ENCODE measurements around the gene STIM2. TPM values are rescaled to one million over a fixed set of nuclear protein-coding genes. Genes with fewer than 3 reads are reported as not detected.

The STIM2 gene
- total and polyA plus RNA-seq, 2 donors, result 14.9 to 34.9 TPM

GRCh38 chr4:26911254-26911653 is 50.6 kb downstream of the STIM2 start:
- H3K4me3 ChIP-seq (ENCODE audit: low read depth, low read length), result no peak overlapping the region
- no peak for DNase-seq (ENCODE audit: extremely low spot score)
- no peaks in the 10 kb centered on the region for H3K4me1 ChIP-seq (ENCODE audit: insufficient read depth)
- no peaks in the 10 kb centered on the region for H3K36me3 ChIP-seq (ENCODE audit: insufficient read depth)
- no peak overlapping the region for H3K27ac ChIP-seq (ENCODE audit: low read depth)

- 89% methylated on average over 6 of the region's 6 CpGs for WGBS
Observed at GRCh38 chr4:26912069-26912468, 51.4 kb downstream of the STIM2 start.

GRCh38 chr4:26912810-26913209 is 52.2 kb downstream of the STIM2 start:
- Histone ChIP-seq H3K4me3 (ENCODE audit: low read depth, low read length) (no peak overlapping the region), H3K27ac (ENCODE audit: low read depth) (no peak overlapping the region), H3K4me1 (ENCODE audit: insufficient read depth) (no peaks in the 10 kb centered on the region), H3K36me3 (ENCODE audit: insufficient read depth) (no peaks in the 10 kb centered on the region)
- no peak for DNase-seq (ENCODE audit: extremely low spot score)
- 81% methylated on average over 3 of the region's 3 CpGs for WGBS

More at GRCh38 chr4:26912069-26912468, 51.4 kb downstream of the STIM2 start:
- DNase-seq (ENCODE audit: extremely low spot score), result no peak
- H3K4me3 ChIP-seq (ENCODE audit: low read depth, low read length), result no peak overlapping the region
- H3K4me1 ChIP-seq (ENCODE audit: insufficient read depth), result no peaks in the 10 kb centered on the region
- no peak overlapping the region for H3K27ac ChIP-seq (ENCODE audit: low read depth)
- no peaks in the 10 kb centered on the region for H3K36me3 ChIP-seq (ENCODE audit: insufficient read depth)

GRCh38 chr4:26916195-26916594 is 55.6 kb downstream of the STIM2 start:
- H3K27ac ChIP-seq (ENCODE audit: low read depth), result no peak overlapping the region
- no peak overlapping the region for H3K4me3 ChIP-seq (ENCODE audit: low read depth, low read length)
- peaks cover 2% of the 10 kb centered on the region for H3K36me3 ChIP-seq (ENCODE audit: insufficient read depth)
- WGBS, result 2% methylated on average over 1 of the region's 1 CpG
- H3K4me1 ChIP-seq (ENCODE audit: insufficient read depth), result no peaks in the 10 kb centered on the region
- DNase-seq (ENCODE audit: extremely low spot score), result no peak

- Histone ChIP-seq H3K27ac (ENCODE audit: low read depth) (no peak overlapping the region), H3K4me1 (ENCODE audit: insufficient read depth) (peaks cover 2% of the 10 kb centered on the region), H3K4me3 (ENCODE audit: low read depth, low read length) (no peak overlapping the region), H3K36me3 (ENCODE audit: insufficient read depth) (no peaks in the 10 kb centered on the region)
- 91% methylated on average over 4 of the region's 4 CpGs for WGBS
- DNase-seq (ENCODE audit: extremely low spot score), result no peak
Observed at GRCh38 chr4:26930964-26931363, 70.3 kb downstream of the STIM2 start.

- 95% methylated on average over 1 of the region's 1 CpG for WGBS
- Histone ChIP-seq H3K4me3 (ENCODE audit: low read depth, low read length) (no peak overlapping the region), H3K27ac (ENCODE audit: low read depth) (no peak overlapping the region), H3K4me1 (ENCODE audit: insufficient read depth) (peaks cover 2% of the 10 kb centered on the region), H3K36me3 (ENCODE audit: insufficient read depth) (no peaks in the 10 kb centered on the region)
- DNase-seq (ENCODE audit: extremely low spot score), result no peak
Observed at GRCh38 chr4:26931451-26931850, 70.8 kb downstream of the STIM2 start.

- peaks cover 4% of the 10 kb centered on the region for H3K4me1 ChIP-seq (ENCODE audit: insufficient read depth)
- no peak overlapping the region for H3K4me3 ChIP-seq (ENCODE audit: low read depth, low read length)
- WGBS, result 80% methylated on average over 3 of the region's 3 CpGs
- no peak for DNase-seq (ENCODE audit: extremely low spot score)
- no peaks in the 10 kb centered on the region for H3K36me3 ChIP-seq (ENCODE audit: insufficient read depth)
- H3K27ac ChIP-seq (ENCODE audit: low read depth), result no peak overlapping the region
Observed at GRCh38 chr4:26931966-26932365, 71.3 kb downstream of the STIM2 start.

- WGBS, result 67% methylated on average over 1 of the region's 1 CpG
- no peak overlapping the region for H3K4me3 ChIP-seq (ENCODE audit: low read depth, low read length)
- H3K27ac ChIP-seq (ENCODE audit: low read depth), result no peak overlapping the region
- peaks cover 4% of the 10 kb centered on the region for H3K4me1 ChIP-seq (ENCODE audit: insufficient read depth)
- no peaks in the 10 kb centered on the region for H3K36me3 ChIP-seq (ENCODE audit: insufficient read depth)
- DNase-seq (ENCODE audit: extremely low spot score), result no peak
Observed at GRCh38 chr4:26935397-26935796, 74.8 kb downstream of the STIM2 start.

GRCh38 chr4:26936284-26937065 is 75.8 kb downstream of the STIM2 start:
- no peak overlapping the region for H3K27ac ChIP-seq (ENCODE audit: low read depth)
- no peak for DNase-seq (ENCODE audit: extremely low spot score)
- 91% methylated on average over 5 of the region's 5 CpGs for WGBS
- no peak overlapping the region for H3K4me3 ChIP-seq (ENCODE audit: low read depth, low read length)
- peaks cover 4% of the 10 kb centered on the region for H3K4me1 ChIP-seq (ENCODE audit: insufficient read depth)
- H3K36me3 ChIP-seq (ENCODE audit: insufficient read depth), result no peaks in the 10 kb centered on the region

GRCh38 chr4:26937139-26937538 is 76.5 kb downstream of the STIM2 start:
- no peak for DNase-seq (ENCODE audit: extremely low spot score)
- WGBS, result 92% methylated on average over 2 of the region's 2 CpGs
- Histone ChIP-seq H3K36me3 (ENCODE audit: insufficient read depth) (no peaks in the 10 kb centered on the region), H3K4me3 (ENCODE audit: low read depth, low read length) (no peak overlapping the region), H3K4me1 (ENCODE audit: insufficient read depth) (peaks cover 4% of the 10 kb centered on the region), H3K27ac (ENCODE audit: low read depth) (no peak overlapping the region)

GRCh38 chr4:26937567-26937966 is 76.9 kb downstream of the STIM2 start:
- Histone ChIP-seq H3K4me3 (ENCODE audit: low read depth, low read length) (no peak overlapping the region), H3K36me3 (ENCODE audit: insufficient read depth) (no peaks in the 10 kb centered on the region), H3K27ac (ENCODE audit: low read depth) (no peak overlapping the region), H3K4me1 (ENCODE audit: insufficient read depth) (peaks cover 4% of the 10 kb centered on the region)
- 94% methylated on average over 3 of the region's 3 CpGs for WGBS
- DNase-seq (ENCODE audit: extremely low spot score), result no peak

- DNase-seq (ENCODE audit: extremely low spot score), result no peak
- H3K4me1 ChIP-seq (ENCODE audit: insufficient read depth), result peaks cover 4% of the 10 kb centered on the region
- WGBS, result 31% methylated on average over 2 of the region's 2 CpGs
- H3K27ac ChIP-seq (ENCODE audit: low read depth), result no peak overlapping the region
- H3K36me3 ChIP-seq (ENCODE audit: insufficient read depth), result no peaks in the 10 kb centered on the region
- H3K4me3 ChIP-seq (ENCODE audit: low read depth, low read length), result no peak overlapping the region
Observed at GRCh38 chr4:26938516-26938915, 77.9 kb downstream of the STIM2 start.

GRCh38 chr4:26941951-26942350 is 81.3 kb downstream of the STIM2 start:
- Histone ChIP-seq H3K36me3 (ENCODE audit: insufficient read depth) (no peaks in the 10 kb centered on the region), H3K4me3 (ENCODE audit: low read depth, low read length) (no peak overlapping the region), H3K27ac (ENCODE audit: low read depth) (no peak overlapping the region), H3K4me1 (ENCODE audit: insufficient read depth) (no peaks in the 10 kb centered on the region)
- 90% methylated on average over 1 of the region's 1 CpG for WGBS
- DNase-seq (ENCODE audit: extremely low spot score), result no peak

GRCh38 chr4:26942871-26943270 is 82.2 kb downstream of the STIM2 start:
- Histone ChIP-seq H3K4me1 (ENCODE audit: insufficient read depth) (no peaks in the 10 kb centered on the region), H3K4me3 (ENCODE audit: low read depth, low read length) (no peak overlapping the region), H3K36me3 (ENCODE audit: insufficient read depth) (no peaks in the 10 kb centered on the region), H3K27ac (ENCODE audit: low read depth) (no peak overlapping the region)
- DNase-seq (ENCODE audit: extremely low spot score), result no peak
- WGBS, result 60% methylated on average over 2 of the region's 2 CpGs
